MCF 10A (cell line): ENCODE results near the gene ZDHHC18. TPM values are rescaled to one million over a fixed set of nuclear protein-coding genes. Genes with fewer than 3 reads are reported as not detected.

Experiments
- BruUV-seq: library from RNA; stranded (reverse); fragments of 400-500 nt; replicated peaks from 2 replicates; lab custom pipeline; 2021; lab: Mats Ljungman, UMichigan
- CTCF ChIA-PET: fragments of 300-600 bp; sonication (Branson Sonifier 250); formaldehyde crosslinking; extraction: SDS; loops from one replicate; lab custom pipeline; 2021; ENCODE audit warnings: antibody characterized with exemption, inconsistent platforms; lab: Yijun Ruan, JAX
- POLR2A ChIA-PET: fragments of 300-600, 350-650 bp; sonication (Branson Sonifier 250); formaldehyde crosslinking; extraction: SDS; loops from one replicate; lab custom pipeline; 2020; ENCODE audit warnings: antibody characterized with exemption, inconsistent platforms; lab: Yijun Ruan, JAX
- DNase-seq: peaks from one replicate; pipeline ENCODE4 v3.0.0-alpha.2; 2018; ENCODE audit not compliant: unreplicated experiment
- H3K27ac Mint-ChIP-seq: one replicate; pipeline ENCODE4 v1.8.0; 2022; ENCODE audit warnings: mild to moderate bottlenecking, low read depth, mixed read lengths; ENCODE audit not compliant: unreplicated experiment
- H3K27me3 Mint-ChIP-seq: one replicate; pipeline ENCODE4 v1.8.0; 2022; ENCODE audit warnings: mixed read lengths; ENCODE audit not compliant: insufficient read depth, unreplicated experiment
- H3K36me3 Mint-ChIP-seq: one replicate; pipeline ENCODE4 v1.8.0; 2022; ENCODE audit warnings: mild to moderate bottlenecking, moderate library complexity, mixed read lengths; ENCODE audit not compliant: insufficient read depth, unreplicated experiment
- H3K4me1 Mint-ChIP-seq: one replicate; pipeline ENCODE4 v1.8.0; 2022; ENCODE audit warnings: mixed read lengths; ENCODE audit not compliant: insufficient read depth, unreplicated experiment
- H3K4me3 Mint-ChIP-seq: one replicate; pipeline ENCODE4 v1.8.0; 2022; ENCODE audit warnings: mild to moderate bottlenecking, moderate library complexity, mixed read lengths; ENCODE audit not compliant: unreplicated experiment
- H3K9me3 Mint-ChIP-seq: one replicate; pipeline ENCODE4 v1.8.0; 2022; ENCODE audit warnings: mixed read lengths; ENCODE audit not compliant: unreplicated experiment
- intact Hi-C: fragments of 100-400 bp; cut with micrococcal nuclease; formaldehyde crosslinking; loops from 2 replicates; pipeline ENCODE4 v1.14.1; 2022
- total RNA-seq: library from RNA; stranded (reverse); gene quantifications from 2 replicates; pipeline ENCODE4 v1.2.3, GENCODE V29; 2022
- TF ChIP-seq, protein P1 (sequence below): fragments of 200-600 bp; IDR thresholded peaks from one replicate; pipeline ENCODE4 v1.8.0; 2022; ENCODE audit warnings: antibody characterized with exemption, mild to moderate bottlenecking; ENCODE audit not compliant: unreplicated experiment

The ZDHHC18 gene
- total RNA-seq, 1 experiment from 2014 or later, result 14.0 TPM

- intact Hi-C loops, result loop anchor here (1.0 to 2.0 kb wide), 2 partner anchors 96 to 288 kb away; no protein-coding TSS in a partner anchor
- ChIA-PET CTCF (interaction anchor here (0.7 to 7.1 kb wide), 36 partner anchors 9 to 288 kb away, joined by 3 to 184 read pairs (median 5); no protein-coding TSS in a partner anchor), POLR2A (interaction anchor here (0.6 to 5.2 kb wide), 29 partner anchors 9 to 1277 kb away, joined by 3 to 109 read pairs (median 5); partner anchors contain the start of gene ARID1A)
- H3K4me3 Mint-ChIP-seq, result peak overlapping the region; percentile 97
- no peaks in the 10 kb centered on the region for H3K9me3 Mint-ChIP-seq
- TF ChIP-seq, protein P1, sequence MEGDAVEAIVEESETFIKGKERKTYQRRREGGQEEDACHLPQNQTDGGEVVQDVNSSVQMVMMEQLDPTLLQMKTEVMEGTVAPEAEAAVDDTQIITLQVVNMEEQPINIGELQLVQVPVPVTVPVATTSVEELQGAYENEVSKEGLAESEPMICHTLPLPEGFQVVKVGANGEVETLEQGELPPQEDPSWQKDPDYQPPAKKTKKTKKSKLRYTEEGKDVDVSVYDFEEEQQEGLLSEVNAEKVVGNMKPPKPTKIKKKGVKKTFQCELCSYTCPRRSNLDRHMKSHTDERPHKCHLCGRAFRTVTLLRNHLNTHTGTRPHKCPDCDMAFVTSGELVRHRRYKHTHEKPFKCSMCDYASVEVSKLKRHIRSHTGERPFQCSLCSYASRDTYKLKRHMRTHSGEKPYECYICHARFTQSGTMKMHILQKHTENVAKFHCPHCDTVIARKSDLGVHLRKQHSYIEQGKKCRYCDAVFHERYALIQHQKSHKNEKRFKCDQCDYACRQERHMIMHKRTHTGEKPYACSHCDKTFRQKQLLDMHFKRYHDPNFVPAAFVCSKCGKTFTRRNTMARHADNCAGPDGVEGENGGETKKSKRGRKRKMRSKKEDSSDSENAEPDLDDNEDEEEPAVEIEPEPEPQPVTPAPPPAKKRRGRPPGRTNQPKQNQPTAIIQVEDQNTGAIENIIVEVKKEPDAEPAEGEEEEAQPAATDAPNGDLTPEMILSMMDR, result no peak
- H3K27ac Mint-ChIP-seq, result peak overlapping the region; percentile 100
- TSS peak; percentile 42 for BruUV-seq
- peaks cover 8% of the 10 kb centered on the region for H3K36me3 Mint-ChIP-seq
- peaks cover 42% of the 10 kb centered on the region for H3K4me1 Mint-ChIP-seq
- DNase-seq, result no peak
- no peaks in the 10 kb centered on the region for H3K27me3 Mint-ChIP-seq
Measured at GRCh38 chr1:26788515-26788785, 38.0 kb upstream of the ZDHHC18 start.

DNA sequence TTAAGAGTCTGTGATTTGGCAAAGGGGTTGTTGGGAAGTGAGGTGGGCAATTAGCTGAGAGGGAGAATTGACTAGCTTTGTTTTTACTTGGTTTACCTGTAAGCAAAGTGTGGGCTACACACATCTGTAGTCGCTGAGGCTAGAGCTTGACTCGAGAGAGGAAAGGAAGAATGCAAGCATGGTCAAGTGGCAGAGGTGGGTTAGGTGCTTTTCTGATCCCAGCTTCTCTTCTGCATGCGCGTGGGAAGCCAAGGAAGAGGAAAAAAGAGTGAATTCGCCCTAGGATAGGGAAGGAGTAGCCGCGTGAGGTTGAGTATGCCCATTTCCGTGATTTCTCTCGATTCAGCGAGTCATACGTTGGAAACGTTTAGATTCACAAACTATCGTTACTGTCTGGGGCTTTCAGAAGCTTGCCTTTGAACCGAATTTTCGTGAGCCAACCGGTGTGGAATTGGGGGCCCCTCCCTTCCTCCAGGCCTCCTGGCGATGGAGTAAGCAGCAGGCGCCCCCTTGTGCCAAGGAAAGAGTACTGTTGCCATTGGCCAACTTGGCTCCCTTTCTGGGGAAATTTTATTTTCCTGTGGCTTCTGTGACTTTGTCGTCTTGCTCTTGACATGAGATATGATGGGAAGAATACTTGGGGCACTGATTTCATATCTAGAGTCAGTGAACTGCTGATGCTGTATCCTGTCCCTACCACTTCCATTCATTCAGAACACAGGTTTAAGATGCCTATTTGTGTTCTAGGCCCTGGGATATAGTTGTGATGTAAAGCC, 37.5 kb upstream of the ZDHHC18 start:
- POLR2A ChIA-PET, result interaction anchor here (0.5 to 5.2 kb wide), 32 partner anchors 9 to 1277 kb away, joined by 3 to 109 read pairs (median 4); partner anchors contain the start of gene ARID1A

GRCh38 chr1:26789612-26789865, 36.9 kb upstream of the ZDHHC18 start:
- ChIA-PET POLR2A (interaction anchor here (0.5 to 5.2 kb wide), 21 partner anchors 8 to 533 kb away, joined by 3 to 109 read pairs (median 6); partner anchors contain the start of gene ARID1A), CTCF (interaction anchor here (0.6 to 7.1 kb wide), 22 partner anchors 11 to 289 kb away, joined by 3 to 184 read pairs (median 5); no protein-coding TSS in a partner anchor)
- Mint-ChIP-seq H3K27me3 (no peaks in the 10 kb centered on the region), H3K4me1 (peaks cover 36% of the 10 kb centered on the region), H3K9me3 (no peaks in the 10 kb centered on the region), H3K36me3 (peaks cover 11% of the 10 kb centered on the region), H3K4me3 (no peak overlapping the region), H3K27ac (peak overlapping the region; percentile 46)
- intact Hi-C loops, result loop anchor here (1.0 to 2.0 kb wide), 4 partner anchors 112 to 289 kb away; no protein-coding TSS in a partner anchor
- TF ChIP-seq, protein P1, result no peak
- DNase-seq, result no peak
- no TSS peak for BruUV-seq

More for the DNA sequence above, 37.5 kb upstream of the ZDHHC18 start:
- Mint-ChIP-seq H3K27ac (peak overlapping the region; percentile 46), H3K9me3 (no peaks in the 10 kb centered on the region), H3K4me3 (peak overlapping the region; percentile 97), H3K36me3 (peaks cover 8% of the 10 kb centered on the region), H3K4me1 (peaks cover 40% of the 10 kb centered on the region), H3K27me3 (no peaks in the 10 kb centered on the region)
- TF ChIP-seq, protein P1, result peak; percentile 96
- intact Hi-C loops, result loop anchor here (1.0 to 2.0 kb wide), 5 partner anchors 97 to 288 kb away; no protein-coding TSS in a partner anchor
- DNase-seq, result peak; percentile 87
- CTCF ChIA-PET, result interaction anchor here (0.6 to 7.1 kb wide), 38 partner anchors 9 to 289 kb away, joined by 3 to 184 read pairs (median 5); no protein-coding TSS in a partner anchor
- TSS peak; percentile 45 for BruUV-seq

DNA sequence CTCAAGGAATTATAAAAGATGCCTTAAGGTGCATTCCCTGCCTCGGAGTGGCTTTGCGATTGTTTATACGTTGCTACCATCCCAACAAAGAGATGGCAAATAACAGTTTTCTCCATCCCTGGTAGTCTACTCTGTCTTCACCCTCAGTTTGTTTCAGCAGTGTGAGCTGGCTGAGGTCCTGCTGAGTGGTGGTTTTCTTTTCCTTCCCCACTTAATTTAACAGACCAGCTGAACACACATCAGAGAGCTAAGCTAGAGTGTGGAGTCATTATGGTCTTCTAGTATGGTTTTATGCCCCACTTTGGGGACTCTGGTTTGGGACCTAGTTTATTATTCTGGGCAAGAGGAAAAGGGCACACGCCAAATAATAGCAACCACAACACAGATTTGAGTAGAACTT, 36.6 kb upstream of the ZDHHC18 start:
- BruUV-seq, result no TSS peak
- Mint-ChIP-seq H3K4me3 (no peak overlapping the region), H3K27me3 (no peaks in the 10 kb centered on the region), H3K4me1 (peaks cover 34% of the 10 kb centered on the region), H3K36me3 (peaks cover 15% of the 10 kb centered on the region), H3K9me3 (no peaks in the 10 kb centered on the region), H3K27ac (peak overlapping the region; percentile 46)
- CTCF ChIA-PET, result interaction anchor here (0.6 to 7.1 kb wide), 24 partner anchors 10 to 208 kb away, joined by 3 to 184 read pairs (median 5); no protein-coding TSS in a partner anchor
- TF ChIP-seq, protein P1, result no peak
- POLR2A ChIA-PET, result interaction anchor here (0.7 to 5.2 kb wide), 14 partner anchors 8 to 229 kb away, joined by 3 to 109 read pairs (median 6); partner anchors contain the start of gene ARID1A
- no peak for DNase-seq
- intact Hi-C loops, result loop anchor here (1.0 to 2.0 kb wide), 4 partner anchors 113 to 289 kb away; no protein-coding TSS in a partner anchor
